ENCODE results near the gene MAPT.
"Not testable (repeated sequence)": the region's sequence is repeated elsewhere in the genome, so short reads cannot be mapped to it uniquely, and the experiment has no call there.

MAPT gene

GRCh38 chr17:46013502-46014165 lies 119.3 kb downstream of the MAPT start:
- no peak for DNase-seq

- DNase-seq, result not testable (repeated sequence)
Observed at GRCh38 chr17:46019408-46019925, 125.1 kb downstream of the MAPT start.

- peak; percentile 45 to 53 for DNase-seq
Observed at GRCh38 chr17:46020023-46020761, 125.8 kb downstream of the MAPT start.

- DNase-seq, result no peak
Observed at GRCh38 chr17:46020998-46021397, 126.6 kb downstream of the MAPT start.

- not testable (repeated sequence) for DNase-seq
Observed at GRCh38 chr17:46023366-46023765, 129.0 kb downstream of the MAPT start.

GRCh38 chr17:46023783-46024388 lies 129.5 kb downstream of the MAPT start:
- no peak for DNase-seq

GRCh38 chr17:46024590-46024989 lies 130.2 kb downstream of the MAPT start:
- no peak for DNase-seq

GRCh38 chr17:46025060-46025459 lies 130.7 kb downstream of the MAPT start:
- no peak for DNase-seq

- no peak for DNase-seq
Observed at GRCh38 chr17:46025510-46026165, 131.3 kb downstream of the MAPT start.

- no peak for DNase-seq
Observed at GRCh38 chr17:46026166-46027047, 132.1 kb downstream of the MAPT start.

- no peak for DNase-seq
Observed at GRCh38 chr17:46027048-46027975, 133.0 kb downstream of the MAPT start.

- DNase-seq, result no peak
Observed at GRCh38 chr17:46027976-46028325, 133.6 kb downstream of the MAPT start.

GRCh38 chr17:46028374-46028773 lies 134.0 kb downstream of the MAPT start:
- DNase-seq, result no peak

GRCh38 chr17:46028981-46029565 lies 134.7 kb downstream of the MAPT start:
- no peak for DNase-seq

GRCh38 chr17:46029627-46030026 lies 135.3 kb downstream of the MAPT start:
- no peak for DNase-seq

- DNase-seq, result no peak
Observed at GRCh38 chr17:46030752-46031151, 136.4 kb downstream of the MAPT start.

GRCh38 chr17:46031440-46031839 lies 137.1 kb downstream of the MAPT start:
- no peak for DNase-seq

GRCh38 chr17:46031920-46032319 lies 137.6 kb downstream of the MAPT start:
- no peak for DNase-seq

GRCh38 chr17:46032909-46033308 lies 138.6 kb downstream of the MAPT start:
- DNase-seq, result no peak

GRCh38 chr17:46033392-46033791 lies 139.0 kb downstream of the MAPT start:
- no peak for DNase-seq

All from stimulated activated CD4-positive, alpha-beta T cell treated with anti-CD3 and anti-CD28 coated beads, Interleukin-2, amount 100 ng/mL, for 24 hours (primary cell).